Neural progenitor cell (in vitro differentiated cells): ENCODE results near the gene IPPK.

Source experiments
- EZH2 ChIP-seq: fragments of 200-600 bp; sonication (generic); IDR thresholded peaks from 2 replicates; pipeline ENCODE4 v1.6.1; 2017; ENCODE audit warnings: antibody characterized with exemption, mild to moderate bottlenecking, moderate library complexity
- TF ChIP-seq, protein P1 (sequence below): fragments of 200-600 bp; sonication (generic); IDR thresholded peaks from 2 replicates; pipeline ENCODE4 v1.5.1; 2017; ENCODE audit warnings: antibody characterized with exemption, mild to moderate bottlenecking

DNA sequence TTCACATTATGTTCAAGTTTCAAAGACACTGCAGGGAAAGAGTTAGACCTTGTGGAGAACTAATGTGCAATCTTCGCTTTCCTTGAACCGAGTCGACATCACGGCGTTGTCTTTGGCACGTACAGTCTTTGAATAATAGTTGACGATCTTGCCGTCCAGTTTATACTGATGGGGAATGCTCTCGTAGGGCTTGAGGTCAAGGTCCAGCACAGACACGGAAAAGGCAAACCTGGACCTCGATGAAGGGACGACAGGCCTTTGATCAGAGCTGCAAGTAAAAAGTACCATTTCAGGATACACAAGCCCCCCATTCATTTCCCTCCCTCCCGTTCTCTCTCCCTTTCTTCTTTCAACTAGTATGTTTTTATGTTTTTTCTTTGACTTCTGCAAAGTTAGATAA is 54.1 kb downstream of the IPPK start:
- TF ChIP-seq, protein P1, sequence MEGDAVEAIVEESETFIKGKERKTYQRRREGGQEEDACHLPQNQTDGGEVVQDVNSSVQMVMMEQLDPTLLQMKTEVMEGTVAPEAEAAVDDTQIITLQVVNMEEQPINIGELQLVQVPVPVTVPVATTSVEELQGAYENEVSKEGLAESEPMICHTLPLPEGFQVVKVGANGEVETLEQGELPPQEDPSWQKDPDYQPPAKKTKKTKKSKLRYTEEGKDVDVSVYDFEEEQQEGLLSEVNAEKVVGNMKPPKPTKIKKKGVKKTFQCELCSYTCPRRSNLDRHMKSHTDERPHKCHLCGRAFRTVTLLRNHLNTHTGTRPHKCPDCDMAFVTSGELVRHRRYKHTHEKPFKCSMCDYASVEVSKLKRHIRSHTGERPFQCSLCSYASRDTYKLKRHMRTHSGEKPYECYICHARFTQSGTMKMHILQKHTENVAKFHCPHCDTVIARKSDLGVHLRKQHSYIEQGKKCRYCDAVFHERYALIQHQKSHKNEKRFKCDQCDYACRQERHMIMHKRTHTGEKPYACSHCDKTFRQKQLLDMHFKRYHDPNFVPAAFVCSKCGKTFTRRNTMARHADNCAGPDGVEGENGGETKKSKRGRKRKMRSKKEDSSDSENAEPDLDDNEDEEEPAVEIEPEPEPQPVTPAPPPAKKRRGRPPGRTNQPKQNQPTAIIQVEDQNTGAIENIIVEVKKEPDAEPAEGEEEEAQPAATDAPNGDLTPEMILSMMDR: no peak
- TF ChIP-seq EZH2: no peak
